LNCAP (cell line): ENCODE data around the gene CTSD.

Experiments used
- TF ChIP-seq, protein P1 (sequence below): fragments of 450-650 bp; IDR thresholded peaks from 2 replicates; pipeline ENCODE4 v1.5.1; 2017; ENCODE audit warnings: mild to moderate bottlenecking

The CTSD gene

DNA sequence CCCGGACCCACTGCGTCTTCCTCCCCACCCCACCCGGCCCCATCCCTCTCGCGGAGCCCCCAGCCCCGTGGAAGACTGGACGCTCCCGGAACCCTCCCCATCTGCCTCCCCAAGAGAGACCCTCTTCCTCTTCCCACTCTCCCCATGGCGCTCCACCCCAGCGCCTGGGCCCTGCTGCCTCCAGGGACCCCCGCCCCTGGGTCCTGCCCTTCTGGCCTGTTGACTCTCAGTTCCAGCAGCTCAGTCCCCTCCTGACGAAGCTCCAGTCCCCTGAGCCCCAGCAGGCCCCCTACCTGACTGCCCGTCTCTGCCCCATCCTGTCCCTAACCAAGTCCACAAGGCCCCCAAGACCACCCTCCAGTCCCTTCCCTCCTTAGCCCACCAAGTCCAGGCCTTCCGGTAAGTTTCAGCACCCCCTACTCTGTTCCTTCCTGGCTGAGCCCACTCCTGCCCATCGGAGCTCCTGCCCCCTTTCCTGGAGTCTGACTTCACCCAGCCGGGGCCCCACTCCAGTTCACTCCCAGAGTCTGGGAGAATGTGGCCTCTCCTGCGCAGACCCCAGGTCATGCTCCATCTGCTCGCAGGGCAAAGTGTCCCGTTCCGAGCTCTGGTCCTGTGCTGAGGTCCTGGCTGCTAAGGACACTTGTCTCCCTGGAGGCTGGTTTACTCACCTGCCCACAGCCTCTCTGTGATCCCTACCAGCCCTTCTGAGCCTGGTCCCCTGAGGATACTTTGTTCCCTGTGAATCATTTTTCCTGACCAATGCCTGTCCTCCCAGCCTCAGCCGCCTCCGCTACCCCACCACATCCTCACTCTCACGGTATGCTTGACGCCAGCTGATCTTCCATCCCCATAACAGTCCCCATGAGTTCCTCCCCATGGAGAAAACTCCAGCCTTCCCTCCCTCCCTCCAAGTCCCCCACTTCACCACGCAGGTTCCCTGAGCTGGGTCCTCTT lies 14.1 kb downstream of the CTSD start:
- TF ChIP-seq, protein P1, sequence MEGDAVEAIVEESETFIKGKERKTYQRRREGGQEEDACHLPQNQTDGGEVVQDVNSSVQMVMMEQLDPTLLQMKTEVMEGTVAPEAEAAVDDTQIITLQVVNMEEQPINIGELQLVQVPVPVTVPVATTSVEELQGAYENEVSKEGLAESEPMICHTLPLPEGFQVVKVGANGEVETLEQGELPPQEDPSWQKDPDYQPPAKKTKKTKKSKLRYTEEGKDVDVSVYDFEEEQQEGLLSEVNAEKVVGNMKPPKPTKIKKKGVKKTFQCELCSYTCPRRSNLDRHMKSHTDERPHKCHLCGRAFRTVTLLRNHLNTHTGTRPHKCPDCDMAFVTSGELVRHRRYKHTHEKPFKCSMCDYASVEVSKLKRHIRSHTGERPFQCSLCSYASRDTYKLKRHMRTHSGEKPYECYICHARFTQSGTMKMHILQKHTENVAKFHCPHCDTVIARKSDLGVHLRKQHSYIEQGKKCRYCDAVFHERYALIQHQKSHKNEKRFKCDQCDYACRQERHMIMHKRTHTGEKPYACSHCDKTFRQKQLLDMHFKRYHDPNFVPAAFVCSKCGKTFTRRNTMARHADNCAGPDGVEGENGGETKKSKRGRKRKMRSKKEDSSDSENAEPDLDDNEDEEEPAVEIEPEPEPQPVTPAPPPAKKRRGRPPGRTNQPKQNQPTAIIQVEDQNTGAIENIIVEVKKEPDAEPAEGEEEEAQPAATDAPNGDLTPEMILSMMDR = no peak

DNA sequence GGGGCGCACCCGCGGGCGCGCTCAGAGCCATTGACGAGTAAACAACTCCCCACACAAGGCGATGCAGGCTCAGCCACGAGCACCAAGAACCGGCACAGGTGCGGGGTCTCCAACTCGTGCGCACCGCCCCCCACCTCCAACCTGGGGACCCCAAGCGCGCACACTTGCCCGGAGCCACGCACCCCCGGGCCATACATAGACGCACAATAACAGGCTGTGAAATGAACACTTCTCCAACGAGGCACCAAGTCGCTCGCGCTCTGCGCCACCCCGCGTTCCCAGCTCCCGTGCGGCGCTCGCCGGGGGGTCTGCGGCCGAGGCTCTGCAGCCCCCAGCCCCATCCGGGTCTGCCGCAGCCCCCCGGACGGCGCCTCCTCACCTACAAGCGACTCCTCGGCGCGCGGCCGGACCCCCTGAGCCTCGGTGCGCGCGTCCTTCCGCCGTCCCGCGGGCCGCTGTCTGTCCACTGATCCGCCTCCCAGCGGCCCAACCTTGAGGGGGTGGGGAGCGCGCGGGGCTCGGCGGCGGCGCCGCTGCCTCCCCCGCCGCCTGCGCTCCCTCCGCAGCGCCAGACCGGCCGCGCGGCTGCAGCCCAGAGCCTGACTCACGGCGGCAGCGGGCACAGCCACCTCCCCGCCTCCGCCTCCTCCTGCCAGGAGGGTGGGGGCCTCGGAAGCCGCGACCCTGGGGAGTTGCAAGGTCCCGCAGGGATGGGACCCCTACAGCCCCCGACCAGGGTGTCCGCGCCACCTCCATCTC lies 14.9 kb downstream of the CTSD start:
- TF ChIP-seq, protein P1 = no peak

DNA sequence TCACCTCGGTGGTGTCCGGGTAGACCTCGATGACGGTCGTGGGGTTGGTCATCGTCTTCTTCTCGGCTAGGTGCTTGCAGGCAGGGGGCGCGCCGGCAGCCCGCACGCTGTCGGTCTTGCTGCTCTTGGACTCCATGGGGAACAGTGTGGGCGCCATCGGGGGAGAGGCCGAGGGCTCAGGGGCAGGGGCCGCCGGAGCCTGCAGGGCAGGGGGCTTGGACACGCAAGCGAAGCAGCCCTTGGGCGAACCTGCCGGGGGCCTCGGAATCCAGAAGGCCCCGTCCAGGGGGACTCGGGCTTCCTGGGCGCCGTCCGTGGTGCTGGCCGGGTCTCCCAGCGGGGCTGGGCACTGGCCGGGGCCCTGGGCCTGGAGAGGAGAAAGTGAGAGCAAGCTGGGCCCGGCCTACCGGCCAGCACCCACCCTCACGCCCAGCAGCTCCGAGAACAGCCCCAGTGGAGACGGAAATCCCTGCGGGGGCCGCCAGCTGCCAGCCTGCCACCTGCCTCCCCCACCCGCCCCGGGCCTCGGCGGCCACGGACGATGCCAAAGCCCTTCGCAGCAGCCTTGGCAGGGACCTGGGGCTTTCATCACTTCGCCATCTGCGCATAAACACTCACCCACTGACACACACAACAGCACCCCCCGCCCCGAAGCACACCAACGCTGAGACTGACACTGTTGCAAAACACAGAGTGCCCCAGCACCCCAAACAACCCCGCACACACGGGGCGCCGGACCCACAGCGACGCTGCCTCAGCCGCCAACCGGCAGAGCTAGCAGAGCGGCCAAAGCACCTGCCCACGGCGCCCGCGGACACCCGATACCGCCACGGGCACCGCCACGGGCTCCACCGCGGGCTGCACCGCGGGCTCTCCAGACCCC lies 15.7 kb downstream of the CTSD start:
- TF ChIP-seq, protein P1 = no peak

DNA sequence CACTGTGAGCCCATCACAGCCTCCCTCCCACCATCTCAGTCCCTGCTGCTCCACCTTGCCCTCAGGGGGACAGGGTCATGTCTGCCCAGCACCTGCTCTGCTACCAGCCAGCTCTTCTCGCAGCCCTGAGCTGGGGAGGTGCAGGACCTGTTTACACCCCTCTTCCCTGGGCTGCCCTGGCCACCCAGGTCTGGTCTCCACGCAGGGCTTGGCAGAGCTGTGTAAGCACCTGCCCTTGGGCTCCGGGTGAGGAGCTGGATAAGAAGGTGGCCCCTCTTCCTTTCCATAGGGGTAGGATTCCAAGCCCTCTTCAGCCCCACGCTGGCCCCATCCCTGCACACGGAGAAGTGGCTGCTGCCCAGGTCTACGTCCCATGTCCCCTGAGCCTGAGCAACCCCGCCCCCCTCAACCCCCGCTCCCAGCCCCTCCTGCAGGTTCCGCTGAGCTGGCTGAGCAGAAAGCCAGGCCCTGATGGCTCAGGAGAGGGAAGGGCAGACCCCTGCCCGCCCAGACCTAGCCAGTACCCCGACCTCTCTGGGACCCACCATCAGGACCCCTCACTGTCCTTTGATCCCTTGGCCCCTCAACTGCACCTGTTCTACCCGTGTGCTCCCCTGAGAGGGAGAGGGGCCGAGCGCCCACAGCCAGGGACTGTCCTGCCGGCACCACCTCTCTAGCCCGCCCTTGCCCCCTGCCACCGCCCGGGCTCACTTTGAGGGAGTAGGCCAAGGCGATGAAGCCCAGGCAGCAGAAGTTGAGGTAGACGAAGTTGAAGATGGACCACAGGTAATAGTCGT lies 16.6 kb downstream of the CTSD start:
- TF ChIP-seq, protein P1 = no peak

DNA sequence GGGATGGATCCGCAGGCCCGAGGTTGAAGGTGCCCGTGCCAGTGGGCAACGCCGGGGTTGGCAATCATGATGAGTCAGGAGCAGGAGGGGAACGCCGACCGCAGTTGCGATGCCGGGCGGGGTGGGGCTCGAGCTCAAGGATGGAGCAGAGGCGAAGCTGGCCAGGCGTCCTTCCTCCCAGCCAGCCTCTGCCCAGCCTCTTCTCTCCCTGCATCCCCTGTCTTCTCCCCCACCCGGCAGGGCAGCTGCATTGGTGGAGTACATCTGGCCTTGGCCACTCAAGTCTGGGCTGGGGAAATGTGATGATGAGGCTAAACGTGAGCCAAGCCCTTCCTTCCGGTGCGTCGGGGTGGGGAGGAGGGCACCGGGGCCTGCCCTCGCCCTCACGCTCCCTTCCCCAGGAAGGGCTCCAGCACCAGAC lies 17.2 kb downstream of the CTSD start:
- TF ChIP-seq, protein P1 = no peak

DNA sequence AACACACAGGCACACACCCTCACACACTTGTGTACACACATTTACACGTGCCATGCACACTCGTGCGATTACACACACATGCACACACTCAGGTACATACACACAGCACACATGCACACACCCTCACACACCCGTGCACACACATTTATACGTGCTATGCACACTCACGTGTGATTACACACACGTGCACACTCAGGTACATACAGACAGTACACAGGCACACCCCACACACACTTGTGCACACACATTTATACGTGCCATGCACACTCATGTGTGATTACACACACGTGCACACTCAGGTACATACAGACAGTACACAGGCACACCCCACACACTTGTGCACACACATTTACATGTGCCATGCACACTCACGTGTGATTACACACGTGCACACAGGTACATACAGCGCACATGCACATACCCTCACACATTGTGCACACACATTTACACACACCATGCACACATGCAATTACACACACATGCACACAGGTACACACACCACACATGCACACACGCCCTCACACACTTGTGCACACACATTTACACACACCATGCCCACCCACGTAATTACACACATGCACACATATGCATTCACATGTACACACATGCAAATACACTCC lies 17.9 kb downstream of the CTSD start:
- TF ChIP-seq, protein P1 = no peak
